Mucosa of gallbladder (tissue), 1 donor: Measurements from ENCODE around the gene HMCN2. TPM values are rescaled to one million over a fixed set of nuclear protein-coding genes. Genes with fewer than 3 reads are reported as not detected.
"Not testable (repeated sequence)": the region's sequence is repeated elsewhere in the genome, so short reads cannot be mapped to it uniquely, and the experiment has no call there.

Experiments
- DNase-seq: peaks from one replicate; pipeline ENCODE4 v3.0.0-alpha.2; 2020; ENCODE audit warnings: low spot score
- total RNA-seq: library from RNA; stranded (reverse); gene quantifications from one replicate; pipeline ENCODE4 v1.2.1, GENCODE V29; 2021
- donor health status: DM: no; HTN: no; CAD: no.

The HMCN2 gene
- total RNA-seq, 1 donor from 2014 or later = 1.8 TPM

GRCh38 chr9:130264414-130265350 lies 878 bp upstream of the HMCN2 start:
- no peak for DNase-seq

- no peak for DNase-seq
Measured at GRCh38 chr9:130266236-130267098, 907 bp downstream of the HMCN2 start.

- no peak for DNase-seq
Measured at GRCh38 chr9:130267930-130268329, 2.4 kb downstream of the HMCN2 start.

GRCh38 chr9:130268521-130269211 lies 3.1 kb downstream of the HMCN2 start:
- no peak for DNase-seq

- DNase-seq = no peak
Measured at GRCh38 chr9:130271473-130271872, 5.9 kb downstream of the HMCN2 start.

- DNase-seq = no peak
Measured at GRCh38 chr9:130275156-130275555, 9.6 kb downstream of the HMCN2 start.

GRCh38 chr9:130276121-130276520 lies 10.6 kb downstream of the HMCN2 start:
- no peak for DNase-seq

- DNase-seq = no peak
Measured at GRCh38 chr9:130276955-130277354, 11.4 kb downstream of the HMCN2 start.

- not testable (repeated sequence) for DNase-seq
Measured at GRCh38 chr9:130277525-130277924, 12.0 kb downstream of the HMCN2 start.

- DNase-seq = no peak
Measured at GRCh38 chr9:130283539-130284248, 18.1 kb downstream of the HMCN2 start.

GRCh38 chr9:130284249-130284625 lies 18.7 kb downstream of the HMCN2 start:
- DNase-seq = no peak

GRCh38 chr9:130284690-130285089 lies 19.1 kb downstream of the HMCN2 start:
- DNase-seq = no peak

GRCh38 chr9:130285271-130285670 lies 19.7 kb downstream of the HMCN2 start:
- no peak for DNase-seq

GRCh38 chr9:130286072-130286770 lies 20.7 kb downstream of the HMCN2 start:
- DNase-seq = no peak

GRCh38 chr9:130286781-130287428 lies 21.3 kb downstream of the HMCN2 start:
- DNase-seq = no peak

GRCh38 chr9:130287736-130288135 lies 22.2 kb downstream of the HMCN2 start:
- no peak for DNase-seq

GRCh38 chr9:130288393-130288792 lies 22.8 kb downstream of the HMCN2 start:
- DNase-seq = no peak

GRCh38 chr9:130288926-130289690 lies 23.5 kb downstream of the HMCN2 start:
- no peak for DNase-seq

GRCh38 chr9:130289711-130290241 lies 24.2 kb downstream of the HMCN2 start:
- DNase-seq = no peak
